AG10803 (cell line): ENCODE data around the gene CTSZ.
A peak's percentile ranks its signal among the peaks of the same experiment; 100 is the strongest.
"Not testable (repeated sequence)": the region's sequence is repeated elsewhere in the genome, so short reads cannot be mapped to it uniquely, and the experiment has no call there.

Experiments
- DNase-seq: peaks from one replicate; pipeline ENCODE4 v3.0.0; 2010; ENCODE audit warnings: low read depth
- H3K4me3 ChIP-seq: 2 replicates; pipeline ENCODE4 v1.5.1; 2011; ENCODE audit warnings: mild to moderate bottlenecking, low read length, control low read depth
- TF ChIP-seq, protein P1 (sequence below): conservative IDR thresholded peaks from 2 replicates; pipeline ENCODE4 v1.5.1; 2011; ENCODE audit warnings: mild to moderate bottlenecking, low read length, control low read depth, inconsistent platforms

CTSZ gene

DNA sequence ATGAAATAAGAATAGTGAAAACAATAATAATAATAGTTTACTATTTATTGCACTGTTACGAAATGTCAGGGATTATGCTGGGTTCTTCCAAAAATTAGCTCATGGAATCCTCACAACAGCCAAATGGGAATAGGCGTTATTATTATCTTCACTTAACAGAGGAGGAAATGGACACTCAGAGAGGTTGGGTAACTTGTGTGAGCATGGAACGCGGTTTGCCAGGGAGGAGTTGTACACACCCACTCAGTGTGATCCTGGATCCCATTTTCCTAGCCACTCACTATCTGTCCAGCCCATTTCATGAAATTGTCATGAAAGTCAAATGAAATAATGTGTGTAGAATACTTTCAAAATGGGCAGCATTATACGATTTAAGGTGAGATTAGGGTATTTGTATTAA is 21.4 kb downstream of the CTSZ start:
- peak; percentile 30 for DNase-seq
- H3K4me3 ChIP-seq, result no peak overlapping the region
- TF ChIP-seq, protein P1, sequence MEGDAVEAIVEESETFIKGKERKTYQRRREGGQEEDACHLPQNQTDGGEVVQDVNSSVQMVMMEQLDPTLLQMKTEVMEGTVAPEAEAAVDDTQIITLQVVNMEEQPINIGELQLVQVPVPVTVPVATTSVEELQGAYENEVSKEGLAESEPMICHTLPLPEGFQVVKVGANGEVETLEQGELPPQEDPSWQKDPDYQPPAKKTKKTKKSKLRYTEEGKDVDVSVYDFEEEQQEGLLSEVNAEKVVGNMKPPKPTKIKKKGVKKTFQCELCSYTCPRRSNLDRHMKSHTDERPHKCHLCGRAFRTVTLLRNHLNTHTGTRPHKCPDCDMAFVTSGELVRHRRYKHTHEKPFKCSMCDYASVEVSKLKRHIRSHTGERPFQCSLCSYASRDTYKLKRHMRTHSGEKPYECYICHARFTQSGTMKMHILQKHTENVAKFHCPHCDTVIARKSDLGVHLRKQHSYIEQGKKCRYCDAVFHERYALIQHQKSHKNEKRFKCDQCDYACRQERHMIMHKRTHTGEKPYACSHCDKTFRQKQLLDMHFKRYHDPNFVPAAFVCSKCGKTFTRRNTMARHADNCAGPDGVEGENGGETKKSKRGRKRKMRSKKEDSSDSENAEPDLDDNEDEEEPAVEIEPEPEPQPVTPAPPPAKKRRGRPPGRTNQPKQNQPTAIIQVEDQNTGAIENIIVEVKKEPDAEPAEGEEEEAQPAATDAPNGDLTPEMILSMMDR, result no peak

DNA sequence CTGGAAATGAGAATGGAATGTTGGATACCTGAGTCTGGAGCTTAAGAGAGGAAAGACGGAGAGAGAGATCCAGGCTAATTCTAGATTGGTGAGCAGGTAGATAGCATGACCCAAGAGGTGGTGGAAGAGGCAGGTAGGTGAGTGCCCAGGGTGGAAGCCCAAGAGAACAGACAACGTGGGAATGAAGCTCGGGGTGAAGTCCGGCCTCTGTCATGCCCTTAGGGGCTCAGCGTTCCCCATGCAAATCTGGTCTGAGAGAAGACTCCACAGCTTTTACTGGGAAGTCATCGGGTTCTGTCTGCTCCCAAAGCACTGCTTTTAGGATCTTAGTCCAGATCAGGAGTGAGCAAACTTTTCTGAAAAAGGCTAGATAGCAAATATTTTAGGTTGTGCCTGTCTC is 22.4 kb downstream of the CTSZ start:
- TF ChIP-seq, protein P1, result no peak
- no peak overlapping the region for H3K4me3 ChIP-seq
- DNase-seq, result no peak

DNA sequence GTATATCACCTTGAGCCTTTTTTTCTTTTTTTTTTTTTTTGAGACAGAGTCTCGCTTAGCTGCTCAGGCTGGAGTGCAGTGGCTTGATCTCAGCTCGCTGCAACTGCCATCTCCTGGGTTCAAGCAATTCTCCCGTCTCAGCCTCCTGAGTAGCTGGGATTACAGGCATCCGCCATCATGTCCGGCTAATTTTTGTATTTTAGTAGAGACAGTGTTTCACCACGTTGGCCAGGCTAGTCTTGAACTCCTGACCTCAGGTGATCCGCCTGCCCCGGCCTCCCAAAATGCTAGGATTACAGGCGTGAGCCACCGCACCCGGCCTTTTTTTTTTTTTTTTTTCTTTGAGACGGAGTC is 24.0 kb downstream of the CTSZ start:
- not testable (repeated sequence) for H3K4me3 ChIP-seq, DNase-seq

DNA sequence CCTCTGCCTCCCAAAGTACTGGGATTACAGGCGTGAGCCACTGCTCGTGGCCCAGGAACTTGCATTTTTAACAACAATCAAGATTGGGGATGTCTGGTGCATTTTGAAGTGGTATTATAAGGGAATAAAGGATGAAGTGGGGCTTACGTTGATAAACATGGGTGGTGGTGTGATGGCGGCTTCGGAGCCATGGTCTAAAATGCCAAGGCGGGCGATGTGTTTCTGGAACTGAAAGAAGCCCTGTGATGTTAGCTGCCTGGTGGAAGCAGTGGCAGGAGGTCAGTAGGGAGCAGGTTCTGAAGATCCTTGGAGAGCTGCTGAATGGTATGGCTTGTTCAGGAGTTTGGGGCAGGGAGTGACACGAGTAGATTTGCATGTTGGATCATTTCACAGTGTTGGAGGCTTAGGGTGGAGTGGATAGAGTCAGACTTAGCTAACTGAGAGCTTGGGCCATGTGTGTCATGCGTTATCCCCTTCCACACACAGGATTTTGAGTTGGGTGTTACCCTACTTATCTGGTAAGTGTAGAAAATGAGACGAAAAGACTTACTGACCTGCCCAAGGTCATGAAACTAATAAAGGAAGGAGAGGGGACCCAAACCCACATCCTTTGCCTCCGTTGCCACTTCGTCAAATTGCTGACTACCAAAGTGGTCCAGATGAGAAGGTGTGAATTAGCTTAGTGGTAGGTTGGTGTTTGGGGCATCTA is 24.5 kb downstream of the CTSZ start:
- TF ChIP-seq, protein P1, result no peak
- H3K4me3 ChIP-seq, result peak overlapping the region; percentile 81
- DNase-seq, result no peak

DNA sequence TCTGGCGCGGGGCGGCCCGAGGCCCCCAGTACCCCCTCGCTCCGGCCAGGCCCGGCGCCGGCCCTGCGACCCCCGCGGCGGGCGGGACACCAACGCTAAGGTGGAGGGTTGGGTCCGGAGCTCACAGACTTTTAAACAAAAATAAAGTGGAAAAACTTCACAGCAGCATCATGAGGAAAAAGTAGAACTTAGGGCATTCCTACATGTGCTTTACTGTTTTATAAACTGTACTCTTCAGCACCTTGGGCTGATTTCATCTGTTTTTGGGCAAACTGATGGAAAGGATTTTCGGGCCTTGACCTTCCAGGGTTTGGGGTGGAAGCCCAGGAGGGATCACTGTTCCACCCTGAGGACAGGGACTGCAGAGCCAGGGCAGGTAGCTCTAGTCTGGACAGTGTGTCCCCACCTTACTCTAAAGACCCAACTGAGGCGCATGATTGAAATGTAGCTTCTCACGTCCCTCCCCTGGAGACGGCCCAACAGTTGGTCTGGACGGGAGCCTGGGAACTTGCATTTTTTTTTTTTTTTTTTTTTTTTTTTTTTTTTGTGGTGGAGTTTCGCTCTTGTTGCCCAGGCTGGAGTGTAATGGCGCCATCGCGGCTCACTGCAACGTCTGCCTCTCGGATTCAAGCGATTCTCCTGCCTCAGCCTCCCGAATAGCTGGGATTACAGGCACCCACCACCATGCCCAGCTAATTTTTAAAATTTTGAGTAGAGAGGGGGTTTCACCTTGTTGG is 25.3 kb downstream of the CTSZ start:
- peak overlapping the region; percentile 81 for H3K4me3 ChIP-seq
- DNase-seq, result no peak
- TF ChIP-seq, protein P1, result no peak

DNA sequence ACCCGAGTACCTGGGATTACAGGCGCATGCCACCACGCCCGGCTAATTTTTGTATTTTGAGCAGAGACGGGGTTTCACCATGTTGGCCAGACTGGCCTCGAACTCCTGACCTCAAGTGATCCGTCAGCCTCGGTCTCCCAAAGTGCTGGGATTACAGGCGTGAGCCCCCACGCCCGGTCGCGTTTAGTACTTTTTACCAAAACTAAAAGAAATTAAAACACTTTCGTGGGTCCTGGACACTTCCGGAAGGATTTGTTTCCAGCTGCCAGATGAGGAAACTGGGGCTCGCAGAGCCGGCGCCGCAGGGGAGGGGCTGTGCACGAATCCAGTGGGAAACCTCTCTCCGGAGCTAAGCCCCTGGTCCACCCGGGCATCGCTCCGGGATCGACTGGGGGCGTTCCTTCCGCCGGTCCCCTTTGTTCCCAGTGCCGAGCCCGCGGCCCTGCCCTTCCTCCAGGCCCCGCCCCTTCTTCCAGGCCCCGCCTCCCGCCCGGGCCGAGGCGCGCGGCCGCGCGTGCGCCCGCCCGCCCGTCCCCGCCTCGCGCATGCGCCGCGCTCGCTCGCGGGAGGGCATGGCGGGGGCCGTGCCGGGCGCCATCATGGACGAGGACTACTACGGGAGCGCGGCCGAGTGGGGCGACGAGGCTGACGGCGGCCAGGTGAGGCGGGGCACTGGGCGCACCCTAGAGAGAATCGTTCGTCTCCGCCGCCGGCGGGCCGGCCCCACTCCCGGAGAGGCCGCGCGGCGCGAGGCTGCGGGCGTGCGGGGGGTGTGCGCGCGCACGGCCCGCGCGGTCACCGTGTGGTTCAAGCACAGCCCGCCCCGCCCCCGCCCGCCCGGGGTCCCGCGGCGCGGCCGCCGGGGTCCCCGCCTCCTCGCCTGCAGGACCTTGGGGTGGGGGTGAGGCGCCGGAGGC is 26.1 kb downstream of the CTSZ start, which contains the start of gene NELFCD:
TSS of gene NELFCD (plus strand) at position 546 of the 917 bp plus-strand sequence. CDS start at position 600, 54 bp downstream.
- TF ChIP-seq, protein P1, result no peak
- DNase-seq, result peak; percentile 70
- H3K4me3 ChIP-seq, result peak within 1 kb of the TSS; percentile 81
